Measurements from ENCODE around the gene TM9SF3. TPM values are rescaled to one million over a fixed set of nuclear protein-coding genes. Genes with fewer than 3 reads are reported as not detected.

Gene TM9SF3
- 51.4 to 116 TPM (median 99.5 TPM) in 5 replicates for total RNA-seq (2022; extraction: Qiagen RNA extraction)

GRCh38 chr10:96586419-96587263 is at the start of gene TM9SF3:
Gene TM9SF3 (minus strand): TSS chr10:96587012. CDS start chr10:96586835, 177 bp downstream.

GRCh38 chr10:96513698-96514561 is 72.9 kb downstream of the TM9SF3 start, which contains the start of gene TLL2:
Gene TLL2 (minus strand): TSS chr10:96513926. CDS start chr10:96513685, 241 bp downstream.

Other genes starting within 250 kb of the TM9SF3 start
- not detected in 5 replicates for gene OPALIN, start 228.0 kb downstream of the TM9SF3 start, total RNA-seq (2022; extraction: Qiagen RNA extraction)
- gene TLL2, start 73.1 kb downstream of the TM9SF3 start, total RNA-seq (2022; extraction: Qiagen RNA extraction), result 0.05 to 0.09 TPM (median 0.07 TPM) in 5 replicates
- gene PIK3AP1, start 133.5 kb upstream of the TM9SF3 start, total RNA-seq (2022; extraction: Qiagen RNA extraction), result 0.50 to 0.84 TPM (median 0.57 TPM) in 5 replicates
- 7.5 to 14.7 TPM (median 10.1 TPM) in 5 replicates for gene LCOR, start 245.3 kb upstream of the TM9SF3 start, total RNA-seq (2022; extraction: Qiagen RNA extraction)